Upper lobe of right lung (tissue), 1 donor: ENCODE results near the gene GABBR1. TPM values are rescaled to one million over a fixed set of nuclear protein-coding genes. Genes with fewer than 3 reads are reported as not detected.

ENCODE experiments used
- ATAC-seq: fragments of 200-7000 bp; cut with Tn5 transposase; one replicate; pipeline ENCODE4 v1.9.1; 2020; ENCODE audit warnings: mild to moderate bottlenecking, moderate library complexity
- DNase-seq: peaks from one replicate; pipeline ENCODE4 v3.0.0-alpha.2; 2020
- H3K27ac ChIP-seq: fragments of 200-600 bp; one replicate; pipeline ENCODE4 v1.8.0; 2022
- H3K27me3 ChIP-seq: fragments of 200-600 bp; one replicate; pipeline ENCODE4 v1.8.0; 2022; ENCODE audit warnings: mild to moderate bottlenecking
- H3K36me3 ChIP-seq: fragments of 200-600 bp; one replicate; pipeline ENCODE4 v1.8.0; 2022
- H3K4me1 ChIP-seq: fragments of 200-600 bp; one replicate; pipeline ENCODE4 v1.8.0; 2022
- H3K4me3 ChIP-seq: fragments of 200-600 bp; one replicate; pipeline ENCODE4 v1.8.0; 2022; ENCODE audit warnings: mild to moderate bottlenecking
- H3K9me3 ChIP-seq: fragments of 200-600 bp; one replicate; pipeline ENCODE4 v1.8.0; 2022
- intact Hi-C: fragments of 100-400 bp; cut with DNase I; formaldehyde crosslinking; loops from one replicate; pipeline ENCODE4 v1.11.0; 2022
- total RNA-seq: library from RNA; stranded (reverse); fragmentation: NEBNext Ultra II Directional; extraction: Animal tissue kit (Norgen Biotek cat#: 25700); gene quantifications from one replicate; pipeline ENCODE4 v1.2.1, GENCODE V29; 2021
- TF ChIP-seq, protein P1 (sequence below): fragments of 200-600 bp; IDR thresholded peaks from one replicate; pipeline ENCODE4 v1.8.0; 2022; ENCODE audit warnings: antibody characterized with exemption
- donor health status: DM: no; HTN: yes; CAD: no; lungs with severe emphysema.

GABBR1 gene
- total RNA-seq, 1 donor from 2014 or later: 40.1 TPM

DNA sequence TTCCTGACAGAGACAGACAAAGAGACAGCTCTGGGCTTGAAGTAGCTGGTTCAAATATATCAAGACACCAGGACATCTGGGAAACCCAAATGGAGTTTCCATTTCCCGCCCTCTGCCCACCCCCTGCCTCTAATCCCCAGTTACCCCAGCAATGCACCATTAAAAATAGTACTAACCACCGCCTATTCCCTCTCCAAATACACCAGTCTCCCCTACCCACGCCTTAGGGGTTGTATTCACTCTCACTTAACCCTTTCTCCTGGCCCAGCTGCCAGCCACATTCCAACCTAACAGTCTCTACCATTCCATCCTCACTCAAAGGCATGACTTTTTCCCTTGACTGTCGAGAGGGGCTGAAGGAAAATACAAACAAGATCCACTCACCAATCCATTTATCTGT, 22.4 kb downstream of the GABBR1 start:
- H3K4me3 ChIP-seq: no peak overlapping the region
- DNase-seq (no peak), ATAC-seq (no peak)
- no peaks in the 10 kb centered on the region for H3K27me3 ChIP-seq
- no peaks in the 10 kb centered on the region for H3K4me1 ChIP-seq
- no peak overlapping the region for H3K27ac ChIP-seq
- TF ChIP-seq, protein P1, sequence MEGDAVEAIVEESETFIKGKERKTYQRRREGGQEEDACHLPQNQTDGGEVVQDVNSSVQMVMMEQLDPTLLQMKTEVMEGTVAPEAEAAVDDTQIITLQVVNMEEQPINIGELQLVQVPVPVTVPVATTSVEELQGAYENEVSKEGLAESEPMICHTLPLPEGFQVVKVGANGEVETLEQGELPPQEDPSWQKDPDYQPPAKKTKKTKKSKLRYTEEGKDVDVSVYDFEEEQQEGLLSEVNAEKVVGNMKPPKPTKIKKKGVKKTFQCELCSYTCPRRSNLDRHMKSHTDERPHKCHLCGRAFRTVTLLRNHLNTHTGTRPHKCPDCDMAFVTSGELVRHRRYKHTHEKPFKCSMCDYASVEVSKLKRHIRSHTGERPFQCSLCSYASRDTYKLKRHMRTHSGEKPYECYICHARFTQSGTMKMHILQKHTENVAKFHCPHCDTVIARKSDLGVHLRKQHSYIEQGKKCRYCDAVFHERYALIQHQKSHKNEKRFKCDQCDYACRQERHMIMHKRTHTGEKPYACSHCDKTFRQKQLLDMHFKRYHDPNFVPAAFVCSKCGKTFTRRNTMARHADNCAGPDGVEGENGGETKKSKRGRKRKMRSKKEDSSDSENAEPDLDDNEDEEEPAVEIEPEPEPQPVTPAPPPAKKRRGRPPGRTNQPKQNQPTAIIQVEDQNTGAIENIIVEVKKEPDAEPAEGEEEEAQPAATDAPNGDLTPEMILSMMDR: no peak
- H3K9me3 ChIP-seq: no peaks in the 10 kb centered on the region
- H3K36me3 ChIP-seq: peaks cover 52% of the 10 kb centered on the region
- intact Hi-C loops: no loop called here

DNA sequence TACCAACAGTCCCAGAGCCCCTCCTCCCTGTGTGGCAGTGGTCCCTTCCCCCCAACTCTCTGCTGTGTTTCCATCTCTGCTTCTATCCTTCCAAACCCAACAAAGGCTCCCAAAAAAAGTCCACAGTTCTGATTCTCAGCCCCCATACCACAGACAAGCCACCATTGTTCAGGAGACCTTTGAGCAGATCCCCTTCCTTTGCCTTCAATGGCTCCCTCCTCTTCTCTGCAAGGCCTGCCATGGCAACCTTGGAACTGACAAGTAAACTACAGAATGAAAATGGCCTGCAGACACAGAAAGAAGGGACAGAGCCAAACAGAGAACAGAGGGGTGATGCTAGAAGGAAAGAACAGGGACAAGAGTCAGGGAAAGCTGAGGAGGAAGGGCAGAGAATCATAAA, 24.9 kb downstream of the GABBR1 start:
- TF ChIP-seq, protein P1: no peak
- DNase-seq (no peak), ATAC-seq (no peak)
- intact Hi-C loops: no loop called here
- no peak overlapping the region for H3K4me3 ChIP-seq
- no peak overlapping the region for H3K27ac ChIP-seq
- H3K36me3 ChIP-seq: peaks cover 60% of the 10 kb centered on the region
- no peaks in the 10 kb centered on the region for H3K27me3 ChIP-seq
- H3K4me1 ChIP-seq: no peaks in the 10 kb centered on the region
- H3K9me3 ChIP-seq: no peaks in the 10 kb centered on the region

DNA sequence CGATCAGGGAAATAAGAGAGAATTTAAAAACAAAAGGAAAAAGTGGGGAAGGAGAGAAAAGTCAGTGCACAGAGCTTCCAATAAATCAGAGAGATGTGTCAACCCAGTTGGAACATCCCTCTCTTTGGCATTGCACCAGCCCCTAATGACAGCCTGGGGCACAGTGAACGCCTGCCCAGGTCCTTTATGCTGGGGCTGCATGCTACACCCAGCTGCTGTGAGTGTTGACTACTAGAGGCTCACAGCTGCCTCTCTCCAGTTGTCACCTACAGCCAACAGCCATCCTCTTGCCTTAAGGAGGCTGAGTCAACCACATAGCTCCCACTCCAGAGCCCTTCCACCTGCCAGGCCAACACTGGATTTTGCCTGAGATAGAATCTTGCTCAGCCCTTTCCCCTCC, 29.1 kb downstream of the GABBR1 start:
- Histone ChIP-seq H3K9me3 (no peaks in the 10 kb centered on the region), H3K4me1 (no peaks in the 10 kb centered on the region), H3K27me3 (no peaks in the 10 kb centered on the region), H3K36me3 (peaks cover 43% of the 10 kb centered on the region), H3K4me3 (no peak overlapping the region), H3K27ac (no peak overlapping the region)
- intact Hi-C loops: no loop called here
- TF ChIP-seq, protein P1: no peak
- ATAC-seq: no peak
- no peak for DNase-seq

DNA sequence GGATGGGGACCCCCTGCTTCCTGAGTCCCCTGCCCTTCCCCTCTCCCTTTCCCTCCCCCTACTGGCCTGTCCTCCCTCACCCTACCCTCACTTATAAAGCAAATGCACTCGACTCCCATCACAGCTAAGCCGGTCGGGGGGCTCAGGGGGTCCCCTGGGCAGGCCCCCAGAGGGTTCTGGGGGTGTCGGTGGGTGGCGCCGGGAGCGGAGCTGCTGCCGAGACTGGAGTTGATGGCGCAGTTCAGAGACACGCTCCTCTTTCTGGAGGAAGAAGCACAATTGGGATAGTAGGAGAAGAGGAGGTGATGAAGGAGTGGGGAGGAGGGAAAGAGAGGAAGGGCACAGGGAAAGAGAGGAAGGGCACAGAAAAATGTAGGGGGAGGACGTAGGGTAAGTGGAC, 29.5 kb downstream of the GABBR1 start:
- TF ChIP-seq, protein P1: no peak
- H3K4me3 ChIP-seq: no peak overlapping the region
- intact Hi-C loops: no loop called here
- no peaks in the 10 kb centered on the region for H3K4me1 ChIP-seq
- ATAC-seq (no peak), DNase-seq (no peak)
- H3K27ac ChIP-seq: no peak overlapping the region
- H3K9me3 ChIP-seq: no peaks in the 10 kb centered on the region
- H3K36me3 ChIP-seq: peaks cover 40% of the 10 kb centered on the region
- no peaks in the 10 kb centered on the region for H3K27me3 ChIP-seq

DNA sequence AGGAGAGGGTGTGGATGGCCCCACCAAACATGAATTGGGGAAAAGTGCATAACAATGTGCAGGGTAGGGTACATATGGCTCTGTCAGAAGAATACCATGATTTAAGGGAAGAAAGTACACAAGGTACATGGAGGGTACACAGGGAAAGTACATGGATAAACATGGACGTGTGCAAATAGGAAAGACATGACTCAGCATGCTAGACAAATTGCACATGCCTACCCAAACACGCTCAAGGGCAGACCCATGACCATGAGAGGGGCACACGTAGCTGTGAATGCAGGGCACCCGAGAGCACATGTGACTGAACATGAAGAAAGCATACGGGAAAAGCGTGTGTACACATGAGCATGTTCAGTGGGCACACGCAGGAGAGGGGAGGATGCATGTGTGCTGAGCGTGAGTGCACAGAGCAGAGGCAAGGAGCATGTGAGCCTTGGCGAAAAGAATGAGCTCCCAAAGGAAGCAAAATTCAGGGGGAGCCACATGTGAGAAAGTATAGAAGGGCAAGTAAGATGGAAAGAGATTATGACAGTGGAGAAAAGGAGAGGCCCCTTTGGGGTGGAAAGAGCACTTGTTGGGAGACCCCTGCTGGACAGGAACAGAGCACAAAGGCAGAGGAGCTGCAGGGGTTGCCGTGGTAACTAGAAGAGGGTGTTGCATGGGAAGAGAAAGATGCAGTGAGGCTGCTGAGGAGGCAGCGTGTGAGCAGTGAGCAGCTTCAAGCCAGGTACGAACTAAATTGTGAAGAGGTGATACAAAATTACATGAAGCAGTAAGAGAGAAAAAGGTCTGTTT, 30.2 kb downstream of the GABBR1 start:
- ATAC-seq (no peak), DNase-seq (no peak)
- TF ChIP-seq, protein P1: no peak
- H3K27me3 ChIP-seq: no peaks in the 10 kb centered on the region
- H3K4me1 ChIP-seq: no peaks in the 10 kb centered on the region
- no peak overlapping the region for H3K4me3 ChIP-seq
- H3K9me3 ChIP-seq: no peaks in the 10 kb centered on the region
- peaks cover 40% of the 10 kb centered on the region for H3K36me3 ChIP-seq
- no peak overlapping the region for H3K27ac ChIP-seq
- intact Hi-C loops: no loop called here
